Measurements from ENCODE around the gene PI16.

- TF ChIP-seq, protein P1, sequence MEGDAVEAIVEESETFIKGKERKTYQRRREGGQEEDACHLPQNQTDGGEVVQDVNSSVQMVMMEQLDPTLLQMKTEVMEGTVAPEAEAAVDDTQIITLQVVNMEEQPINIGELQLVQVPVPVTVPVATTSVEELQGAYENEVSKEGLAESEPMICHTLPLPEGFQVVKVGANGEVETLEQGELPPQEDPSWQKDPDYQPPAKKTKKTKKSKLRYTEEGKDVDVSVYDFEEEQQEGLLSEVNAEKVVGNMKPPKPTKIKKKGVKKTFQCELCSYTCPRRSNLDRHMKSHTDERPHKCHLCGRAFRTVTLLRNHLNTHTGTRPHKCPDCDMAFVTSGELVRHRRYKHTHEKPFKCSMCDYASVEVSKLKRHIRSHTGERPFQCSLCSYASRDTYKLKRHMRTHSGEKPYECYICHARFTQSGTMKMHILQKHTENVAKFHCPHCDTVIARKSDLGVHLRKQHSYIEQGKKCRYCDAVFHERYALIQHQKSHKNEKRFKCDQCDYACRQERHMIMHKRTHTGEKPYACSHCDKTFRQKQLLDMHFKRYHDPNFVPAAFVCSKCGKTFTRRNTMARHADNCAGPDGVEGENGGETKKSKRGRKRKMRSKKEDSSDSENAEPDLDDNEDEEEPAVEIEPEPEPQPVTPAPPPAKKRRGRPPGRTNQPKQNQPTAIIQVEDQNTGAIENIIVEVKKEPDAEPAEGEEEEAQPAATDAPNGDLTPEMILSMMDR (IDR thresholded peaks at IDR 0.05) = no peak
- TF ChIP-seq POLR2A (IDR thresholded peaks at IDR 0.05) = no peak
- TF ChIP-seq EP300 (IDR thresholded peaks at IDR 0.05) = no peak
Measured at GRCh38 chr6:36983538-36983937, 29.0 kb downstream of the PI16 start.

Data from sigmoid colon (tissue), 4 donors.